Erythroblast (primary cell): ENCODE results near the gene PKLR.

Experiments
- GATA1 ChIP-seq: IDR thresholded peaks from 2 replicates; pipeline ENCODE4 v1.6.1; 2011; ENCODE audit warnings: low read depth, mild to moderate bottlenecking, control low read depth, low read length, moderate library complexity
- POLR2A ChIP-seq: IDR thresholded peaks from 2 replicates; pipeline ENCODE4 v1.6.1; 2011; ENCODE audit warnings: mild to moderate bottlenecking, low read length

GRCh38 chr1:155244368-155245162 is 56.7 kb downstream of the PKLR start:
- TF ChIP-seq POLR2A (peak; percentile 95), GATA1 (no peak)
